Measurements from ENCODE around the gene MMP8. TPM values are rescaled to one million over a fixed set of nuclear protein-coding genes. Genes with fewer than 3 reads are reported as not detected.
A peak's percentile ranks its signal among the peaks of the same experiment; 100 is the strongest.

MMP8 gene
- total and polyA plus RNA-seq, 8 donors: 0.05 to 0.15 (median 0.08) TPM; not detected in 5

GRCh38 chr11:102678022-102678421 lies 46.7 kb downstream of the MMP8 start:
- H3K27ac ChIP-seq: no peak overlapping the region
- TF ChIP-seq, protein P1, sequence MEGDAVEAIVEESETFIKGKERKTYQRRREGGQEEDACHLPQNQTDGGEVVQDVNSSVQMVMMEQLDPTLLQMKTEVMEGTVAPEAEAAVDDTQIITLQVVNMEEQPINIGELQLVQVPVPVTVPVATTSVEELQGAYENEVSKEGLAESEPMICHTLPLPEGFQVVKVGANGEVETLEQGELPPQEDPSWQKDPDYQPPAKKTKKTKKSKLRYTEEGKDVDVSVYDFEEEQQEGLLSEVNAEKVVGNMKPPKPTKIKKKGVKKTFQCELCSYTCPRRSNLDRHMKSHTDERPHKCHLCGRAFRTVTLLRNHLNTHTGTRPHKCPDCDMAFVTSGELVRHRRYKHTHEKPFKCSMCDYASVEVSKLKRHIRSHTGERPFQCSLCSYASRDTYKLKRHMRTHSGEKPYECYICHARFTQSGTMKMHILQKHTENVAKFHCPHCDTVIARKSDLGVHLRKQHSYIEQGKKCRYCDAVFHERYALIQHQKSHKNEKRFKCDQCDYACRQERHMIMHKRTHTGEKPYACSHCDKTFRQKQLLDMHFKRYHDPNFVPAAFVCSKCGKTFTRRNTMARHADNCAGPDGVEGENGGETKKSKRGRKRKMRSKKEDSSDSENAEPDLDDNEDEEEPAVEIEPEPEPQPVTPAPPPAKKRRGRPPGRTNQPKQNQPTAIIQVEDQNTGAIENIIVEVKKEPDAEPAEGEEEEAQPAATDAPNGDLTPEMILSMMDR (IDR thresholded peaks at IDR 0.05): no peak
- no peak for DNase-seq
- H3K4me1 ChIP-seq: no peaks in the 10 kb centered on the region
- H3K36me3 ChIP-seq: no peaks in the 10 kb centered on the region
- no peaks in the 10 kb centered on the region for H3K9me3 ChIP-seq
- no peak overlapping the region for H3K4me3 ChIP-seq
- intact Hi-C loops (cut with DNase I): no loop called here
- no peaks in the 10 kb centered on the region for H3K27me3 ChIP-seq
- no peak for ATAC-seq
- FAIRE-seq: no peak
- WGBS, 2 donors: 65 to 69% methylated on average over 2 of the region's 2 CpGs

- Histone ChIP-seq H3K36me3 (no peaks in the 10 kb centered on the region), H3K4me3 (no peak overlapping the region), H3K27me3 (no peaks in the 10 kb centered on the region), H3K4me1 (no peaks in the 10 kb centered on the region), H3K9me3 (no peaks in the 10 kb centered on the region), H3K27ac (no peak overlapping the region)
- 61 to 67% methylated on average over 2 of the region's 2 CpGs for WGBS, 2 donors
- intact Hi-C loops (cut with DNase I): no loop called here
- FAIRE-seq (no peak), DNase-seq (no peak), ATAC-seq (no peak)
- TF ChIP-seq, protein P1 (IDR thresholded peaks at IDR 0.05): no peak
Measured at GRCh38 chr11:102676084-102676483, 48.7 kb downstream of the MMP8 start.

DNA sequence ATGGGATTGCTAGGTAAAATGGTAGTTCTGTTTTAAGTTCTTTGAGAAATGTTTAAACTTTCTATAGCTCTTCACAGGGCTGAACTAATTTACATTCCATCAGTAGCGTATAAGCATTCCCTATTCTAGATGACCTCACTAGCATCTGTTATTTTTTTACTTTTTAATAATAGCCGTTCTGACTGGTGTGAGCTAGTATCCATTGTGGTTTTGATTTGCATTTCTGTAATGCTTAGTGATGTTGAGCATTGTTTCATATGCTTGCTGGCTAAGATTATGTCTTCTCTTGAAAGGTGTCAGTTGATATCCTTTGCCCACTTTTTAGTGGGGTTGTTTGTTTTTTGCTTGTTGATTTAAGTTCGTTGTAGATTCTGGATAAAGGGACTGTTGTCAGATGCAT lies 55.1 kb downstream of the MMP8 start:
- intact Hi-C loops (cut with DNase I): no loop called here
- FAIRE-seq (no peak), ATAC-seq (no peak), DNase-seq (no peak)
- Histone ChIP-seq H3K4me1 (no peaks in the 10 kb centered on the region), H3K4me3 (no peak overlapping the region), H3K27me3 (no peaks in the 10 kb centered on the region), H3K27ac (no peak overlapping the region), H3K36me3 (no peaks in the 10 kb centered on the region), H3K9me3 (no peaks in the 10 kb centered on the region)
- TF ChIP-seq, protein P1 (IDR thresholded peaks at IDR 0.05): no peak
- 55 to 63% methylated on average over 3 of the region's 3 CpGs for WGBS, 2 donors

DNA sequence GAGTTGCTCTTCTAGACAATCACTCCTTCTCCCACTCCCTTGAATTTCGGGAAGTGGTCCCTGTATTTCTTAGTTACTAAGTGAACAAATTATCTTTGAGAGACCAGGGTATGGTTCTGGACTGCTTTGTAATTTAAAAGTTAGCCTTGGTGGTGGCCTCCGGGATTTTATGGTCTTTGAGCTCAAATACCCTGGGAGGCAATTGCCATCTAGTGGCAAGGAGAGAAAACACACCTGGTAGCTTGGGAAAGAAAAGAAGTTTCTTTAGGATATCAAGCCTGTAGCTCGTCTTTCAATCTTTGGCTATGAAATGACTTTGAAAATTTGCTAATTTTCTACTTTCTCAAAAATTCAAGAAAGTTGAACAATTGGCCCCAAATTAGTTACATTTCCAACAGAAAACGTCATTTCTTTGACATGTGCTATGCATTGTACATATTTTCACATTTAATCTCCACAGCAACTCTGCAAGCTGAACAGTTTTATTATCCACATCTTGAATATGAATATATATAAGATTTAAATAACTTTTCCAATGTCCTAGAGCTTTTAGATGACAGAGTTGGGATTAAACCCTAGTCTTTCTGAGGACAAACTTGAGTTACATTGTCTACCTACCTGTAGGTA lies 58.3 kb downstream of the MMP8 start:
- Histone ChIP-seq H3K27ac (no peak overlapping the region), H3K4me1 (no peaks in the 10 kb centered on the region), H3K9me3 (no peaks in the 10 kb centered on the region), H3K36me3 (no peaks in the 10 kb centered on the region), H3K4me3 (no peak overlapping the region), H3K27me3 (no peaks in the 10 kb centered on the region)
- TF ChIP-seq, protein P1 (IDR thresholded peaks at IDR 0.05): peak; percentile 53 to 80 (median 68)
- FAIRE-seq: peak; percentile 78
- ATAC-seq: peak in 3 of 4 donors; percentile 79 to 88 (median 84)
- intact Hi-C loops (cut with DNase I): no loop called here
- DNase-seq: peak in 1 of 6 donors; percentile 25
- WGBS, 2 donors: 3 to 5% methylated on average over 4 of the region's 4 CpGs

DNA sequence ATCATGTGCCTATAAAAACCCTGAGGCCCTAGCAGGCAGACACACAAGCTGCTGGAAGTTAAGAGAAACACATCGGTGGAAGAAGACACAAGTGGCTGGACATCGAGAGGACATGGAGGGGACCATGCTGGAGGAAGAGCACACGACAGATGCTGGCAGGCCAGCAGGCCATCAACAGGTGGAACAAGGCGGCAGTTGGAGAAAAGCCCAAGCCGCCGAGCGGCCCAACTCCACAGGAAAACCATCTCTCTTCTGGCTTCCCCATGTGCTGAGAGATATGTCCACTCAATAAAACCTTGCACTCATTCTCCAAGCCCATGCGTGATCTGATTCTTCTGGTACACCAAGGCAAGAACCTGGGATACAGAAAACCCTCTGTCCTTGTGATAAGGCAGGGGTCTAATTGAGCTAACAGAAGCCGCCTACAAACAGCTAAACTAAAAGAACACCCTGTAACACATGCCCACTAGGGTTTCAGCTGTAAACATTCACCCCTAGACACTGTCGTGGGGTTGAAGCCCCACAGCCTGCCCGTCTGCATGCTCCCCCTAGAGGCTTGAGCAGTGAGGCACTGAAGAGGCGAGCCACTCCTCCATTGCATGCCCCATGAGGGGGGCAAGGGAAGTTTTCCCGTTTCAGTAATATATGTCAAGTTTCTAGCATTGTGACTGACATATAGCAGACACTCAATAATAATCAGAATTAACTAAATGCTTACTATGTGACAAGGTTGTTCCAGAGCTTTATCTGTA lies 60.6 kb downstream of the MMP8 start:
- TF ChIP-seq, protein P1 (IDR thresholded peaks at IDR 0.05): no peak
- Histone ChIP-seq H3K4me1 (no peaks in the 10 kb centered on the region), H3K4me3 (no peak overlapping the region), H3K36me3 (no peaks in the 10 kb centered on the region), H3K27me3 (no peaks in the 10 kb centered on the region), H3K9me3 (no peaks in the 10 kb centered on the region), H3K27ac (no peak overlapping the region)
- FAIRE-seq (no peak), DNase-seq (no peak), ATAC-seq (no peak)
- intact Hi-C loops (cut with DNase I): loop anchor here in 1 of 3 donors (5.0 kb wide), 1 partner anchor 372 kb away; no protein-coding TSS in a partner anchor
- WGBS, 2 donors: 70 to 80% methylated on average over 13 of the region's 13 CpGs

Measured in pancreas (tissue), 10 donors.